Measurements from ENCODE around the gene PTPRB.

The PTPRB gene

GRCh38 chr12:70637303-70638085, at the start of gene PTPRB:
Gene PTPRB (minus strand): TSS chr12:70637429. CDS start chr12:70637395, 34 bp downstream.
- no peak for DNase-seq (ENCODE audit: low read depth)

GRCh38 chr12:70686907-70687306, 49.7 kb upstream of the PTPRB start:
- no peak for DNase-seq (ENCODE audit: low read depth)

GRCh38 chr12:70686299-70686698, 49.1 kb upstream of the PTPRB start:
- no peak for DNase-seq (ENCODE audit: low read depth)

GRCh38 chr12:70683976-70684375, 46.7 kb upstream of the PTPRB start:
- DNase-seq (ENCODE audit: low read depth): no peak

GRCh38 chr12:70671698-70672097, 34.5 kb upstream of the PTPRB start:
- DNase-seq (ENCODE audit: low read depth): no peak

- no peak for DNase-seq (ENCODE audit: low read depth)
Measured at GRCh38 chr12:70670948-70671347, 33.7 kb upstream of the PTPRB start.

- no peak for DNase-seq (ENCODE audit: low read depth)
Measured at GRCh38 chr12:70667253-70667652, 30.0 kb upstream of the PTPRB start.

GRCh38 chr12:70666364-70666763, 29.1 kb upstream of the PTPRB start:
- DNase-seq (ENCODE audit: low read depth): no peak

- DNase-seq (ENCODE audit: low read depth): no peak
Measured at GRCh38 chr12:70664465-70664881, 27.2 kb upstream of the PTPRB start.

- DNase-seq (ENCODE audit: low read depth): no peak
Measured at GRCh38 chr12:70663838-70664237, 26.6 kb upstream of the PTPRB start.

GRCh38 chr12:70661466-70662161, 24.4 kb upstream of the PTPRB start:
- DNase-seq (ENCODE audit: low read depth): no peak

GRCh38 chr12:70660620-70661219, 23.5 kb upstream of the PTPRB start:
- DNase-seq (ENCODE audit: low read depth): no peak

- no peak for DNase-seq (ENCODE audit: low read depth)
Measured at GRCh38 chr12:70660002-70660604, 22.9 kb upstream of the PTPRB start.

- DNase-seq (ENCODE audit: low read depth): no peak
Measured at GRCh38 chr12:70659077-70659606, 21.9 kb upstream of the PTPRB start.

GRCh38 chr12:70657616-70658286, 20.5 kb upstream of the PTPRB start:
- DNase-seq (ENCODE audit: low read depth): no peak

GRCh38 chr12:70652451-70652850, 15.2 kb upstream of the PTPRB start:
- no peak for DNase-seq (ENCODE audit: low read depth)

GRCh38 chr12:70648831-70649230, 11.6 kb upstream of the PTPRB start:
- DNase-seq (ENCODE audit: low read depth): no peak

GRCh38 chr12:70648191-70648590, 11.0 kb upstream of the PTPRB start:
- no peak for DNase-seq (ENCODE audit: low read depth)

GRCh38 chr12:70646850-70647249, 9.6 kb upstream of the PTPRB start:
- DNase-seq (ENCODE audit: low read depth): no peak

GRCh38 chr12:70645494-70646317, 8.5 kb upstream of the PTPRB start:
- no peak for DNase-seq (ENCODE audit: low read depth)

- no peak for DNase-seq (ENCODE audit: low read depth)
Measured at GRCh38 chr12:70644861-70645260, 7.6 kb upstream of the PTPRB start.
